T-helper 2 cell treated with Interferon-gamma antibody and Interleukin-4, amounts not matched to agents 100 ng/mL and 5 ng/mL, for 36 hours (primary cell): Measurements from ENCODE around the gene GUK1. TPM values are rescaled to one million over a fixed set of nuclear protein-coding genes. Genes with fewer than 3 reads are reported as not detected.
"Not testable (repeated sequence)": the region's sequence is repeated elsewhere in the genome, so short reads cannot be mapped to it uniquely, and the experiment has no call there.

Experiments used
- intact Hi-C: fragments of 100-400 bp; cut with micrococcal nuclease; formaldehyde crosslinking; loops from one replicate; pipeline ENCODE4 v1.15.1; 2023
- total RNA-seq: library from RNA; stranded (reverse); gene quantifications from 2 replicates; pipeline ENCODE4 v1.2.3, GENCODE V29; 2022

GUK1 gene
- total RNA-seq, 1 donor from 2014 or later, result 240 TPM

DNA sequence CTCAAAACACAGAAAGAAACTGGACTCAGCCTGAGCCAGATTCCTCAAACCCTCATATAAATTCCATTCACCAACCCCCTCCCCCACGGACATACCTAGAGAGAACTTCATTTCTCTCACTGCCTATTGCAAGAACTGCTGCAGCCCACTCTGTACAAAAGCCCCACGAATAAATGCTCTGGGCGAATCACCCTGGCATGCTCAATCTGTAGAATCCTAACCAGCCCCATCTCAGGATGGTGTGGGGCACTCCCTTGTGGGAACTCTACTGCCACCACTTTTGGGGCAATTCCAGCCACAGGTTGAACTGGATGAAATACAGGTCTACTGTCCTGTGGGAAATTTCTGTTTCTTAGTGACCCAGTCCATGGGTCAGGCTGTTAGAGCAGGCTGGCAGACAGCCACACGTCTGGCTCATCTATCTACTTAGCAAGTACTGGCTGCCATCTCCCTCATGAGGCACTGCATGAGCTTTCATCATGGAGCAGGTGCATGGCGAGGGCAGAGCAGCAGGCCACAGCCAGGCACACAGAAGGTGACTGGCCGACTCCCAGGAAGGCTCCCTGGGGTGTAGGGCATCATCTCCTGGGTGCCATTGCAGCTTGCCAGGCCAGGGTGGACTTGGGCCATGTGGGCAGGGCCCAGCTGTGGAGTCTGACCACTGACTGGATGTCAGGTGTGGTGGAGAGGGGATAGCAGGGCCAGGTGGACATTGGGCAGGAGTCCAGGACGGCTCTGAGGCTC lies 35.4 kb upstream of the GUK1 start:
- intact Hi-C loops, result loop anchor here (5.0 to 10.0 kb wide), 2 partner anchors 360 to 562 kb away; no protein-coding TSS in a partner anchor

DNA sequence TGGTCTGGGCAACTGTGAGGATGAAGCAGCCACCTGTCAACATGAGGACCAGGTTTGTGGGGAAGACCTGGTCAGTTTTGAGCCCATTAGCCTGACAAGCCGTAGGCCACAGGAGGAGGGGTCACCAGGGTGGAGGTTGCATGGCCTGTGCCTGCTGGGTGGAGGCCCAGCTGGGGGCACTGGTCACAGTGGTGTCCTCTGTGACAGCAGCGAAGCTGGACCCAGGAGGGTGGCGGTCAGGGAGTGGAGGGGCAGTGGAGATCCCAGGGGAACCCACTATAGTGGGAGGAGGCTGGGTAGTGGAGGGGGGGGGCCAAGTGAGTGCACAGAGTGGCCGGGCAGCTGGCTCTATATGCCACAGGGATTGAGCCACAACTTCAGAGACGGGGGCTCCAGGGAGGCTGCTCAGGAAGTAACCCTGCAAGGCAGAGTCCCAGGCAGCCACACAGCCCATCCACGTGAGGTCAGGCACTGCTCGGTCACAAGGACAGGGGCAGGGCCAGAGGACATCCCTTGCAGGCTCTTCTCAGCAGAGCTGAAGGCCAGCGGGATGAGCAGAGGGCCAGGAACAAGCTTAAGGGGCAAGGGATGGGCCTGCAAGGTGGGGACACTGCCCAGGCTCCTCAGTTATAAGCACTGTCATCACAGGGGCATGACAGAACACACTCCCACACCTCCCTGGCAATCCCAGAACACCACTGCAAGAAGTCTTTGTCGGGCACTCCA lies 34.6 kb upstream of the GUK1 start:
- intact Hi-C loops, result loop anchor here (10.0 kb wide), 1 partner anchor 359 kb away; no protein-coding TSS in a partner anchor

DNA sequence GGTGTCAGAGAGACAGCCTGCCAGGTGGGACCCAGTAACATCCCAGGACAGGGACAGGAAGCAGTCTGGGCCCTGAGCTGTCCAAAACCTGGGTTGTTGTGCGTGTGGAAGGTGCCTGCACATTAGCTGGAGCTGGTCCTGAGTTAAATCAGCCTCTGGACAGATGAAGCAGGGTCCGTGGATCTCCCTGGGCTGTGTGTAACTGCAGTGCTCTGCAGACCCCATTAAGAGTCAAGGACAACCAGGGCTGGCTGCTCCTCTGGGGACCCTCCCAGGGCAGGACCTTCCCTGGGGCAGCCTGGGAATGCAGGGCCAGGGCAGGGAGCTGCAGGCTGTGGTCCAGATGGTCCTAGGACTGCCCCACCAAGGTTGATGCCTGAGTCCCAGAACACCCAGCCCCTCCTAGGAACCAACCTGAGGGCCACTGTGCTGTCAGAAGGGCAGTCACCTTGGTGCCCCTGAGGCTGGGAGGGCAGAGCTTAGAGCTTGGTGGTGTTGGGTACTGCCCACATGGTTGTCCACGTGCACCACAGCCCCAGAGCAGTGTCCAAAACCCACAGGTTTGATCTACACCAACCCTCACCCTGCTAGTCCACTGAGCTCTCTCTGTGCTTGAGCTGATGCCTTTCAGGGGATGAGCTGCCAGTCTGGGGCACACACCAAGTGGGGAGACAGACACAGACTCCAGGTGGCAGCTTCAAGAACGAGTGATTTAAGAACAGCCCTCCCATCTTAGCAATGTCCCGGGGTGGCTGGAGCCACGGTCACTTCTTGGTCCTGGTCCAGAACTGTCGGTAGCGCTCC lies 33.9 kb upstream of the GUK1 start:
- intact Hi-C loops, result loop anchor here (10.0 kb wide), 1 partner anchor 359 kb away; no protein-coding TSS in a partner anchor

DNA sequence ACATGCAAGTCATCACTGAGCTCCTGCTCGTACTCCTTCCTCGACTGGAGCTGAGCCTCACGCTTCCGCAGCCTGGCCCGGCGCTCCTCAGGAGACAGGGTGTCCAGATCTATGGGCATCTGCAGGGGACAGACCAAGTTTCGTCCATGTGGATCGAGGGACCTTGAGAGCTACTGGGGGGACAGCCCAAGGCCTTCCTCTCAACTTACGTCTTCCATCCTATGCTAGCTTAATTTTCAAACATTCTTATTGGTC lies 33.4 kb upstream of the GUK1 start:
- intact Hi-C loops, result loop anchor here (10.0 kb wide), 1 partner anchor 358 kb away; no protein-coding TSS in a partner anchor

DNA sequence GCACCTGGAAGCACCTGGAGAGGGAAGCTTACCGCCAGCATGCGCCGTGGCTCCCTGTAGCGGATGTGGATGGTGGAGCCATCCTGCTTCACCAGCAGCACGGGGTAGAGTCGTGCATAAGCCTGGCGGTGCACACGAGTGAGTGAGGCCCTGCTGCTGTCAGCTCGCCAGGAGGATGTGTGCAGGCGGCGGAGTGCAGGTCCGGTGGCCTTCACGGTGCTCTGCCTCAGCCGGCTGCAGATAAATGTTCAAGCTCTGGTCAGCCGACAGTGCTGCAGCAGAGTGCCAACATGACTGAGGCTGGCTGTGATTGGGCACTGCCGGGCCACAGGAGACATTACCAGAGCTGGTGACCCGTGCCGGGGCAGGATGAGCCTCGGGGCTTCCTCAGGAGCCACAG lies 32.4 kb upstream of the GUK1 start:
- intact Hi-C loops, result loop anchor here (10.0 kb wide), 1 partner anchor 357 kb away; no protein-coding TSS in a partner anchor

DNA sequence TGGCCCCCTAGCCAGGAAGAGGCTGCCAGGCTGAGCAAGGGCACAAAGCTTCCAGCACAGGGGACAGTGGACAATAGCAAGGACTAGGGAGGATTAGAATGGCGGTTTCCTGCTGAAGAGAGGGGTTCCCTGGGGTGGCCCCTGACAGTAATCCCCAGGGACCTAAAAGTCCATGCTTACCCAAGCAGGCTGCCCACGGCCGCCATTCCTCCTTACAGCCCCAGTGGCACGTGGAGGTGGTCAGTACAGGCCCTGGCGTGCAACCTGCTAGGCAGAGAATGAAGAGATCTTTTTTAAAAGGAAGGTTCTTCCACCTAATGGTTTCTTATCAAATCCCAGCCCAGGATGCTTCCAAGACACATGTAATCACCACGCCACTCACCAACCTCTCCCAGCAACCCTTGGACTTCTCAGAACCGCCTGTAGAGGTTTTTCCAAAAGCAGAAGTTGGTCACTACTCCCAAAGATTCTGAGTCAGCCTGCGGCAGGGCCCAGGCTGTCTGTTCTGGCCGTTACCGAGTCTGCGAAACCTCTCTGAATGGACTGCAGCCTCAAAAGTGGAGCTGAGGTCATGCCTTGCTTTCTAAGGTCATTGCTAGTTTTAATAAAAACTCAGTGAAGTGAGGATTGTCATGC lies 31.9 kb upstream of the GUK1 start:
- intact Hi-C loops, result loop anchor here (10.0 kb wide), 1 partner anchor 357 kb away; no protein-coding TSS in a partner anchor

DNA sequence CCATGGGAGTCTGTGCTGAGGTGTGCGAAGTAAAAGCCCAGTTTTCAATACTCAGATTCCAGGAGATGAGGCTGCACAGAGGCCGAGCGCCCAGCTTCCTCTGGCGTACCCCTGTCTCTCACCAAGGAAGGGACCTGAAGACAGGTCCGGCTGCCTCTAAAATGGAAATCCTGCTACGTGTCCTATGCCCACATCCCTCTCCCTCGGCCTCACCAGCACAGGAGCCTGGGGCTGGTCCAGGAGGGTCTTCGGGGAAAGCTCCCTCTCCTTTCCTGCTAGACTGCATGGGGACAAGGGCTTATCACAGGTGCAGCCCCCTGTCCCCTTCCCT lies 31.4 kb upstream of the GUK1 start:
- intact Hi-C loops, result loop anchor here (1.0 to 10.0 kb wide), 7 partner anchors 26 to 356 kb away; partner anchors contain the start of genes ARF1, GUK1 and IBA57

DNA sequence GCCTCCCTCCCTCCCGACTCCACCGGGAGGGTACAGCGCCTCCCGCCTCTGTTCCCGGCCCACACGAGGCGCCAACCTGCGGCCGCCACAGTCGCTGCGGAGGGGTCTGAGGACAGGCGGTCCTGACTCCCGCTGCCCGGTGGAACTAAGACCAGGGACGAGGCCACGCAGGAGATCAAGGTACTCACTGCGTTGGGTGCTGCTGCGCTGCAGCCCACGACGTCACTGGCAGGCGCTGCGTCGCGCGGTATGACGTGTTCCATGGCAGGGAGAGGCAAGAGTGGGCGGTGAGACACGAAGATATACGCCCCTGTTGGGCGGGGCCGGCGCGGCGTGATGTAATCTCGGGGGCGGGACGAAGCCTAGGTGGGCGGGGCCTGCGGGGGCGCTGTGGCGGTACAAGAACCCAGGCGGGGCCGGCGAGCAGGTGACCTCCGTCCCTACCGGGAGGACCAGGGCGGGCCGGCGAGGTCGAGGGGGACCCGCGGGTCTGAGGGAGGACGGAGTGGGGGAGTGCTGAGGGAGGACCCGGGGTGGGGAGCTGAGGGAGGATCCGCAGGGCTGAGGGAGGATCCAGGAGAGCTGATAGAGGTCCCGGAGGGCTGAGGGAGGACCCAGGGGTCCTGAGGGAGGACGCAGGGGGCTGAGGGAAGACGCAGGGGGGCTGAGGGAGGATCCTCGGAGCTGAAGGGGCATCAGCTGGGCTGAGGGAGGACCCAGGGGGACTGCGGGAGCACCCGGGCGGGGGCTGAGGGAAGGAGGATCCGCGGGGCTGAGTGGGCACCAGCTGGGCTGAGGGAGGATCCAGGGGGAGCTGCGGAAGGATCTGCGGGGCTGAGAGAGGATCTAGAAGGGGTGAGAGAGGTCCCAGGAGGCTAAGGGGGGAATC lies 30.8 kb upstream of the GUK1 start, which contains the start of gene MRPL55:
Gene MRPL55, minus strand, starts transcription at position 227 of the 889 bp plus-strand sequence. CDS start 1,039 bp downstream, outside the sequence.
- intact Hi-C loops, result loop anchor here (1.0 to 10.0 kb wide), 7 partner anchors 27 to 355 kb away; partner anchors contain the start of genes ARF1, GUK1 and IBA57

DNA sequence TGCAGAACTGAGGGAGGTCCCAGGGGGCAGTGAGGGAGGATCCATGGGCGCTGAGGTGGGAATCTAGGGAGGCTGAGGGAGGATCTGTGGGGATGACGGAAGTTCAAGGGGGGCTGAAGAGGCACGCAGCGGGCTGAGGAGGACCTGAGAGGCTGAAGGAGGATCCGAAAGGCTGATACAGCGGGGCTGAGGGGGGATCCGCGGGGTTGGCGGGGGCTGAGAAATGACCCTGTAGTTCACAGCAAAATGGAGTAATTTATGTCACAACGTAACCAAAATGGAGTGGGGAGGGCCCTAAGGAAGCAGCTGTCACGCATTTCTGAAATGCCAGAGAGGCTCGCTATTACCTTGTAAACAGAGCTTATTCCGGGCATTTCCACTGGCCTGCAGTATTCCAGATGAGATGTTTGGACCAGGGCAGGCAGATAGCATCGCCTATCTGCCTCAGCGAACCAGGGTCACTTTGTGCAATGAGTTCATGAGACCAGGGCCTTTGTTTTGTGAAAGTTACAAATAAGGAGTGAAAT lies 30.1 kb upstream of the GUK1 start:
- intact Hi-C loops, result loop anchor here (1.0 to 10.0 kb wide), 7 partner anchors 28 to 355 kb away; partner anchors contain the start of genes ARF1, GUK1 and IBA57

DNA sequence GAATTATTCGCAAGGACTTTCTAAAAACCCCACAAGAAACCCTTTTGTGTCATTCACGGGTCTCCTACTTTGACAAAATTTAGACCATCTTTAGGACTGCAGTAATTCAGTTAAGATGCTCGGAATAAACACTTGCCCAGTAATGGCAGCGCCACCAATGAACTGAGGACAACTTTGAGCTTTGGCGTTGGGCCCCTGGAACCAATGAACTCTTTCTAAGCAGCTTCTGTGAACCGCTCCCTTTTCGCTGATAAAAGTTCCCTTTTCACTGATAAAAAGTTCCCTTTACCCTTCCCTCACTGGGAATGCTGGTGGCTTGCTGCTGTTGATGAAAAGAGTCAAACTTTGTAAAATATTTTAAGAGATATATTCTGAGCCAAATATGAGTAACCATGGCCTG lies 29.5 kb upstream of the GUK1 start:
- intact Hi-C loops, result no loop called here

DNA sequence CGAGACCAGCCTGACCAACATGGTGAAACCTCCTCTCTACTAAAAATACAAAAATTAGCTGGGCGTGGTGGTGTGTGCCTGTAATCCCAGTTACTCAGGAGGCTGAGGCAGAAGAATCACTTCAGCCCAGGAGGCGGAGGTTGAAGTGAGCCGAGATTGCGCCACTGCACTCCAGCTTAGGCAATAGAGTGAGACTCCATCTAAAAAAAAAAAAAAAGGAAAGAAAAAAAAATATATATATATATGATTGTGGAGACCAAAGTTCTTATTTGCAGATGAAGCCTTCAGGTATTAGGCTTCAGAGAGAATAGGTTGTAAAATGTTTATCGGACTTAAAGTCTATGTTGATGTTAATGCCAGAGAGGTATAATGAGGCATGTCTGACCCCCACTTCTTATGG lies 28.8 kb upstream of the GUK1 start:
- intact Hi-C loops, result not testable (repeated sequence)

DNA sequence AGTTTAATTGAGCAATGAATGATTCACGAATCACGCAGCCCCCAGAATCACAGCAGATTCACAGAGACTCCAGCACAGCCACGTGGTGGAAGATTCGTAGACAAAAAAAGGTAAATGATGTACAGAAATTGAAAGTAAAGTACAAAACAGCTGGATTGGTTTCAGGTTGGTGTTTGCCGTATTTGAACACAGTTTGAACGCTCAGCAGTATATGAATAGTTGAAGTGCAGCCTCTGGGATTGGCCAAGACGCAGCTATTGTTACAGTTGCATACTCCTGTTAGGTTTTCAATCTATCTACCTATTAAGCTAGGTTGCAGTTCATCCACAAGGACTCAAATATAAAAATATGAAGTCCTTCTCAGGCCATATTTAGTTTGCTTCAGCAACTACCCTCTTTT lies 27.9 kb upstream of the GUK1 start:
- intact Hi-C loops, result no loop called here

DNA sequence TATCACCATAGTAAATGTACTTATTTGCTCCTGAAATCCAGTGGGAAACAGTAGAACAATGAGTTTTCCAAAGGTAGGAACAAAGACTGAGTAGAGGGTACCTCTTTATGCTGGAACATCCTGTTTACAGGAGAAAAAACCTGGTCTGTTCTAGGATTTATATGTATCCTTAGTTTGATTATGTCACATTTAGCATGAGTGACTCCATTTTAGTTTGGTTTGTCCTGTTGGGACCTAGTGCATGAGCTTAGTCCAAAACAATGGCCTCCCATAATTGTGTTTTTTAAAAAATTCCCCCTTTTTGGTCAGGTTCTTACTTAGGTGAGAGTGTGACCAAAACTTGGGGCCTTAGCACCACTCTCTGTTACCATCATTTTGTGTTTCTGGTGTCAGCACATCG lies 27.5 kb upstream of the GUK1 start:
- intact Hi-C loops, result no loop called here

DNA sequence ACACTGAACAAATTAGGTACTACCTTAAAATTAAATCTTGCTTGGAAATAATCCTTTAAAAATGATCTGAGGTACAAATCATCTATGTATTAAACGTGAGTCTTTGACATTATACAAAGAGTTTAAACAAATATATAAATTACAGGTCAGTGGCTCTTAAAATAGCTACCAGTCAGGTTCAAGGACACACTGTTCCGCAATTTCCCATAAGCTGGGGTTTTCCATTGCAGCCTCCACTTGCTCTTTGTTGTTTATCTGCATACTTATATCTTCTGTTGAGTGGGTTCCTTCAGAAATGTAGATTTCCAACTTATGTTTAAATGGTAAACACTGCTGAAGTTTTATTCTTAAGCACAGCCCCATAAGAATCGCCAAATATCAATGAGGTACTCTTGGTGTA lies 25.3 kb upstream of the GUK1 start:
- intact Hi-C loops, result no loop called here

DNA sequence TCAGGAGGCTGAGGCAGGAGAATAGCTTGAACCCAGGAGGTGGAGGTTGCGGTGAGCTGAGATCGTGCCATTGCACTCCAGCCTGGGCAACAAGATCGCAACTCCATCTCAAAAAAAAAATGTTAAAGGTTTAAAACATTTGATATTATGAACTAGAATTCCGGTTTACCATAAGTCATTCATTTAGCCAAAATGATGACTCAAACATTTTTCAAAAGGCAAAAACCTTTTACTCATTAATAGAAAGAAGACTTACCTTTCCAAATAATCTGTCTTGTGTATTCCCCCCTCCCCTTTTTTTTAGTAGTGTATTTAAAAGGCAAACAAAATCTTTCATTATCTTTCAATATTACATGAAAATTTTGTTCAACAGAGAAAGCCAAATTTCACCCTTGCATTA lies 22.7 kb upstream of the GUK1 start:
- intact Hi-C loops, result no loop called here

DNA sequence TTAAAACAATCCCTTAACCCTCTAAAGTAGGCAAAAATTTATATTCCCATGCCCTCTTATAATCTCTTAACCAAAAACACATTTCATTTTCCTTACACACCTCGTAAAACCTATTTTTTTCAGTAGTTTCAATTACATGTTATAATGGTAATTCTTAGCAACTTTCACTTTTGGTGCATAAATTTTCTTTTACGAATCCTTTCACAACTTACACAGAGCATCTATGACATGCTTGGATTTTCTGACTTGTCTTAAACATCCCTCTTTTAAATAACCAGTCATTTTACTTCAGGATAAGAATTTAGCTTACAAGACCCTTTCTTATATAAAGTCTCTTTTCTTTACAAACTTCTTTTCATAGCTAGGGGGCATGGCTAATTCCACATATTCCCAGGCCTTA lies 22.0 kb upstream of the GUK1 start:
- intact Hi-C loops, result no loop called here

DNA sequence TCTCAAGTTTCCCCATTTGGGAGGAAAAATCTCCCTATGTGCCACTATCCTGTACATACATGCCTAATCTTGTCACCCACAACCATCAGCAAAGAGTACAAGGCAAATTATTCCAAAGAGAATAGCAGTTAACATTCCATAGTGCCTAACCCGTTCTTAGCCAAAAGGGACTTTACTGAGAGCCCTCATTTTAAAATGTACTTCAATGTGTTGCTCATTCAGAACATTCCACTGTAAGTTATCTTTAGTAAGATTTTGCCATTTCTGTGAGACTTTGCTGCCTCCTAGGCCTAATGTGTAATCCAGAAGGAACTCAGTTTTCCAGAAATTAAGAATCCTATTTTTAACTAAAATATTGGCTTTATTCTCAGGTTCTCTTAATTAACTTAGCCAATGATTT lies 19.7 kb upstream of the GUK1 start:
- intact Hi-C loops, result no loop called here

DNA sequence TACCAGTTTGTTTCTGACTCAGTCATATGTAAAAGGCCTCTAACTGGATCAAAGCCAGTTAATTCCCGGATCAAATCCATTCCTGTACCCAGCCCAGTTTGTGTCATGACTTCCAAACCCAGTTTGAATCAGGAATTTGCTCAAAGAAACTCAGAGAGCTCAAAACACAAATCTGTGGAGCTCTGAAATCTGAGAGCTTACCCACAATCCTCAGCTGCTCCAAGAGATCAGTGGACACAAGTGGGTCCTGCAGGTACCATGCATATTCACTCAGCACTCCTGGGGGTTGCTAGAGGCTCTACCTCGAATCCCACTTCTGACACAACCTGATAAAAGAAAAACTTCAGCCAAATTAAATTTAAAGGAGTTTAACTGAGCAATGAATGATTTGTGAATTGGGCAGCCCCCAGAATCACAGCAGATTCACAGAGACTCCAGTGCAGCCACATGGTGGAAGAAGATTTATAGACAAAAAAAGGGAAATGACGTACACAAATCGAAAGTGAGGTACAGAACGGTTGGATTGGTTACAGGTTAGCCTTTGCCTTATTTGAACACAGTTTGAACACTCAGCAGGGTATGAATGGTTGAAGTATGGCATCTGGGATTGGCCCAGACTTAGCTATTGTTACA lies 19.1 kb upstream of the GUK1 start:
- intact Hi-C loops, result no loop called here

DNA sequence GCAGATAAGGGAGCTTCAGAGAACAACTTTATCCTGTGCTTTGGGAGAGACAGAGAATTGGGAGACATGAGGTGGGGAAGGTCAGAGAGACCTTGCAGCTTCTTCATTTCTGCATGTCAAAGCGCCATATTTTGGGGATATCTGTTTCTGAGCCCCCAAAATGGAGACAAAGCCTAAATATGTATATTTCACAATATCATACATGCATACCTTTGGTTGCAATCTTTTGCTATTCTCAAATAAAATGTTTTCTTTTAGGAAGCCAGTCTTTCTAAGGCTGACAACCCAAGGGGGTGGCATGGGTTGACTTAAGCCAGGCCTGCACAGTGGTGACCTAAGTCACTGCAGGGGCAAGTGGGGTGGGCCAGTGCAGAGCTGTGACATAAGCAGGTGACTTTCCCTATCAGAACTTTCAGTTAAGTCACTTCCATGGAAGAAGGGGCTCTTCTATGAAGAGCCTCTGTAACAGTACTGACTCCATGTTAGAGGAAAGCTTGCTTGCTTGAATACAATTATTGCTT lies 17.1 kb upstream of the GUK1 start:
- intact Hi-C loops, result no loop called here
